ENCODE results near the gene ABHD16B. TPM values are rescaled to one million over a fixed set of nuclear protein-coding genes. Genes with fewer than 3 reads are reported as not detected.
"Not testable (repeated sequence)": the region's sequence is repeated elsewhere in the genome, so short reads cannot be mapped to it uniquely, and the experiment has no call there.

Gene ABHD16B
- total RNA-seq, 1 donor from 2014 or later = not detected

- no peak for DNase-seq (ENCODE audit: low read depth in 2 of 2)
Measured at GRCh38 chr20:63877755-63878470, 16.6 kb downstream of the ABHD16B start.

- DNase-seq (ENCODE audit: low read depth in 2 of 2) = no peak
Measured at GRCh38 chr20:63878899-63879663, 17.8 kb downstream of the ABHD16B start.

- DNase-seq (ENCODE audit: low read depth in 2 of 2) = not testable (repeated sequence)
Measured at GRCh38 chr20:63880901-63881300, 19.6 kb downstream of the ABHD16B start.

GRCh38 chr20:63881451-63882226 is 20.3 kb downstream of the ABHD16B start:
- DNase-seq (ENCODE audit: low read depth in 2 of 2) = no peak

GRCh38 chr20:63882257-63883200 is 21.2 kb downstream of the ABHD16B start:
- DNase-seq (ENCODE audit: low read depth in 2 of 2) = no peak

GRCh38 chr20:63883201-63883593 is 21.9 kb downstream of the ABHD16B start:
- DNase-seq (ENCODE audit: low read depth in 2 of 2) = no peak

GRCh38 chr20:63884506-63885263 is 23.4 kb downstream of the ABHD16B start:
- DNase-seq (ENCODE audit: low read depth in 2 of 2) = no peak

GRCh38 chr20:63885264-63886053 is 24.2 kb downstream of the ABHD16B start:
- no peak for DNase-seq (ENCODE audit: low read depth in 2 of 2)

GRCh38 chr20:63886054-63886419 is 24.7 kb downstream of the ABHD16B start:
- DNase-seq (ENCODE audit: low read depth in 2 of 2) = no peak

GRCh38 chr20:63886921-63887320 is 25.6 kb downstream of the ABHD16B start:
- no peak for DNase-seq (ENCODE audit: low read depth in 2 of 2)

- no peak for DNase-seq (ENCODE audit: low read depth in 2 of 2)
Measured at GRCh38 chr20:63889241-63890200, 28.2 kb downstream of the ABHD16B start.

GRCh38 chr20:63890201-63890576 is 28.9 kb downstream of the ABHD16B start:
- DNase-seq (ENCODE audit: low read depth in 2 of 2) = no peak

- DNase-seq (ENCODE audit: low read depth in 2 of 2) = no peak
Measured at GRCh38 chr20:63890616-63891015, 29.3 kb downstream of the ABHD16B start.

GRCh38 chr20:63891061-63892002 is 30.0 kb downstream of the ABHD16B start:
- DNase-seq (ENCODE audit: low read depth in 2 of 2) = no peak

GRCh38 chr20:63892402-63892801 is 31.1 kb downstream of the ABHD16B start:
- no peak for DNase-seq (ENCODE audit: low read depth in 2 of 2)

- no peak for DNase-seq (ENCODE audit: low read depth in 2 of 2)
Measured at GRCh38 chr20:63893999-63894357, 32.7 kb downstream of the ABHD16B start.
